H9 (cell line): ENCODE results near the gene PHACTR4. TPM values are rescaled to one million over a fixed set of nuclear protein-coding genes. Genes with fewer than 3 reads are reported as not detected.
"Not testable (repeated sequence)": the region's sequence is repeated elsewhere in the genome, so short reads cannot be mapped to it uniquely, and the experiment has no call there.

Experiments used
- DNase-seq: peaks from one replicate; pipeline ENCODE4 v3.0.0-alpha.2; 2017
- H2AFZ ChIP-seq: one replicate; pipeline ENCODE4 v1.6.1; 2013; ENCODE audit warnings: mild to moderate bottlenecking, low read length, control low read depth, moderate library complexity
- H2AK5ac ChIP-seq: 2 replicates; pipeline ENCODE4 v1.6.1; 2013; ENCODE audit warnings: low read length, control low read depth, mixed read lengths; ENCODE audit not compliant: insufficient read length
- H2BK120ac ChIP-seq: one replicate; pipeline ENCODE4 v1.6.1; 2013; ENCODE audit warnings: low read depth, mild to moderate bottlenecking, low read length, control low read depth, inconsistent platforms; ENCODE audit not compliant: poor library complexity, severe bottlenecking
- H2BK12ac ChIP-seq: 2 replicates; pipeline ENCODE4 v1.6.1; 2013; ENCODE audit warnings: low read length, control low read depth, mixed read lengths, low read depth; ENCODE audit not compliant: insufficient read length
- H2BK15ac ChIP-seq: 2 replicates; pipeline ENCODE4 v1.6.1; 2013; ENCODE audit warnings: low read depth, low read length, control low read depth
- H2BK20ac ChIP-seq: one replicate; pipeline ENCODE4 v1.6.1; 2013; ENCODE audit warnings: low read depth, mild to moderate bottlenecking, low read length, control low read depth, inconsistent platforms; ENCODE audit not compliant: poor library complexity, severe bottlenecking
- H2BK5ac ChIP-seq: 2 replicates; pipeline ENCODE4 v1.6.1; 2013; ENCODE audit warnings: low read length, control low read depth, mixed read lengths; ENCODE audit not compliant: insufficient read length
- H3K14ac ChIP-seq: 2 replicates; pipeline ENCODE4 v1.6.1; 2013; ENCODE audit warnings: low read length, control low read depth; ENCODE audit not compliant: insufficient read depth
- H3K18ac ChIP-seq: 2 replicates; pipeline ENCODE4 v1.6.1; 2013; ENCODE audit warnings: low read depth, mild to moderate bottlenecking, mixed read lengths, low read length, control low read depth; ENCODE audit not compliant: insufficient read length
- H3K23ac ChIP-seq: 2 replicates; pipeline ENCODE4 v1.6.1; 2013; ENCODE audit warnings: low read length, control low read depth, mixed read lengths, low read depth; ENCODE audit not compliant: insufficient read length
- H3K23me2 ChIP-seq: 2 replicates; pipeline ENCODE4 v1.6.1; 2013; ENCODE audit warnings: low read depth, mild to moderate bottlenecking, mixed read lengths, low read length, control low read depth; ENCODE audit not compliant: insufficient read length, poor library complexity, severe bottlenecking
- H3K27ac ChIP-seq: 2 replicates; pipeline ENCODE4 v1.5.1; 2013; ENCODE audit warnings: low read length, control low read depth, mixed read lengths, low read depth; ENCODE audit not compliant: insufficient read length
- H3K27me3 ChIP-seq: 2 replicates; pipeline ENCODE4 v1.6.1; 2013; ENCODE audit warnings: low read length, control low read depth, inconsistent platforms; ENCODE audit not compliant: insufficient read depth
- H3K4ac ChIP-seq: 2 replicates; pipeline ENCODE4 v1.6.1; 2013; ENCODE audit warnings: low read depth, mild to moderate bottlenecking, control low read depth, inconsistent platforms, low read length, moderate library complexity
- H3K4me1 ChIP-seq: 2 replicates; pipeline ENCODE4 v1.6.1; 2013; ENCODE audit warnings: low read length, control low read depth, inconsistent platforms; ENCODE audit not compliant: insufficient read depth
- H3K4me2 ChIP-seq: 2 replicates; pipeline ENCODE4 v1.6.1; 2013; ENCODE audit warnings: low read length, control low read depth, mixed read lengths; ENCODE audit not compliant: insufficient read length, insufficient read depth
- H3K56ac ChIP-seq: 2 replicates; pipeline ENCODE4 v1.6.1; 2013; ENCODE audit warnings: low read depth, mild to moderate bottlenecking, mixed read lengths, low read length, control low read depth; ENCODE audit not compliant: insufficient read length
- H3K79me1 ChIP-seq: 2 replicates; pipeline ENCODE4 v1.6.1; 2013; ENCODE audit warnings: low read depth, mild to moderate bottlenecking, moderate library complexity, low read length, control low read depth, inconsistent platforms; ENCODE audit not compliant: insufficient read depth, poor library complexity, severe bottlenecking
- H3K79me2 ChIP-seq: 2 replicates; pipeline ENCODE4 v1.6.1; 2013; ENCODE audit warnings: low read length, control low read depth, inconsistent platforms; ENCODE audit not compliant: insufficient read depth
- H3K9ac ChIP-seq: 2 replicates; pipeline ENCODE4 v1.6.1; 2013; ENCODE audit warnings: low read length, control low read depth, mixed read lengths; ENCODE audit not compliant: insufficient read length; ENCODE audit errors: extremely low read depth
- H3K9me3 ChIP-seq: one replicate; pipeline ENCODE4 v1.6.1; 2013; ENCODE audit warnings: low read depth, low read length, inconsistent platforms; ENCODE audit not compliant: control insufficient read depth
- H3T11ph ChIP-seq: one replicate; pipeline ENCODE4 v1.6.1; 2013; ENCODE audit warnings: mild to moderate bottlenecking, low read length, control low read depth, inconsistent platforms
- H4K20me1 ChIP-seq: one replicate; pipeline ENCODE4 v1.6.1; 2013; ENCODE audit not compliant: control insufficient read depth, insufficient read length, insufficient read depth
- H4K5ac ChIP-seq: 2 replicates; pipeline ENCODE4 v1.6.1; 2013; ENCODE audit warnings: low read depth, mild to moderate bottlenecking, mixed read lengths, low read length, control low read depth; ENCODE audit not compliant: insufficient read length
- H4K8ac ChIP-seq: replicated peaks from 2 replicates; pipeline ENCODE4 v1.6.1; 2013; ENCODE audit warnings: low read length, control low read depth, mixed read lengths, low read depth; ENCODE audit not compliant: insufficient read length
- H4K91ac ChIP-seq: 2 replicates; pipeline ENCODE4 v1.6.1; 2013; ENCODE audit warnings: low read depth, mild to moderate bottlenecking, moderate library complexity, mixed read lengths, low read length, control low read depth; ENCODE audit not compliant: insufficient read length
- H3K27ac Mint-ChIP-seq, 3 experiments: 2 replicates in 2 of 3; 3 replicates in 1 of 3; pipeline ENCODE4 v1.8.0; 2020 to 2021; ENCODE audit warnings: mixed read lengths in 3 of 3, mild to moderate bottlenecking in 1 of 3, moderate library complexity in 1 of 3
- H3K27me3 Mint-ChIP-seq: 2 replicates; pipeline ENCODE4 v1.8.0; 2021; ENCODE audit warnings: low read depth, mild to moderate bottlenecking, moderate library complexity, mixed read lengths
- H3K36me3 Mint-ChIP-seq, 3 experiments: 2 replicates in 2 of 3; 3 replicates in 1 of 3; pipeline ENCODE4 v1.8.0; 2020 to 2021; ENCODE audit warnings: low read depth in 3 of 3, mixed read lengths in 3 of 3; ENCODE audit not compliant: insufficient read depth in 1 of 3
- H3K4me1 Mint-ChIP-seq, 2 experiments: 2 replicates each; pipeline ENCODE4 v1.8.0; 2020; ENCODE audit warnings: mixed read lengths in 2 of 2
- H3K4me3 Mint-ChIP-seq, 2 experiments: 2 replicates in 1 of 2; 3 replicates in 1 of 2; pipeline ENCODE4 v1.8.0; 2020 to 2021; ENCODE audit warnings: mild to moderate bottlenecking in 2 of 2, mixed read lengths in 2 of 2, moderate library complexity in 1 of 2
- H3K9me3 Mint-ChIP-seq, 2 experiments: 2 replicates in 1 of 2; 3 replicates in 1 of 2; pipeline ENCODE4 v1.8.0; 2020; ENCODE audit warnings: mild to moderate bottlenecking in 2 of 2, mixed read lengths in 2 of 2, moderate library complexity in 1 of 2
- WGBS: extraction: QIAGEN DNeasy Blood & Tissue Kit; methylation state at CpG from one replicate; pipeline ENCODE4 v1.1.7; 2013; ENCODE audit warnings: missing lambda C conversion rate, low lambda C conversion rate, mixed read lengths; ENCODE audit not compliant: insufficient read length; ENCODE audit errors: extremely low coverage; 5-methylcytosine and 5-hydroxymethylcytosine counted together
- total RNA-seq: library from RNA; stranded (reverse); gene quantifications from 2 replicates; pipeline ENCODE4 v1.2.1, GENCODE V29; 2021
- TF ChIP-seq, protein P1 (sequence below): fragments of 200-600 bp; sonication (generic); conservative IDR thresholded peaks from 3 replicates; pipeline ENCODE4 v1.8.0; 2021; ENCODE audit warnings: antibody characterized with exemption, mild to moderate bottlenecking

The PHACTR4 gene
- total RNA-seq, 1 experiment from 2014 or later: 54.0 TPM

- Histone ChIP-seq H2BK5ac (no peak overlapping the region), H2BK20ac (no peak overlapping the region), H2BK120ac (no peak overlapping the region), H3K23ac (no peak overlapping the region), H2BK12ac (no peak overlapping the region), H3K27me3 (no peaks in the 10 kb centered on the region), H3K9me3 (no peaks in the 10 kb centered on the region), H3K79me1 (no peaks in the 10 kb centered on the region), H2AFZ (no peak overlapping the region), H3K4me2 (no peak overlapping the region), H3K27ac (no peak overlapping the region), H3K56ac (no peak overlapping the region), H2AK5ac (no peak overlapping the region), H3K18ac (no peak overlapping the region), H3K14ac (no peak overlapping the region), H2BK15ac (no peak overlapping the region), H4K20me1 (no peaks in the 10 kb centered on the region), H4K5ac (no peak overlapping the region), H3K4ac (no peak overlapping the region), H3K79me2 (no peaks in the 10 kb centered on the region), H3K9ac (no peak overlapping the region), H4K8ac (no peak overlapping the region), H3K23me2 (no peaks in the 10 kb centered on the region), H3K4me1 (no peaks in the 10 kb centered on the region), H4K91ac (no peak overlapping the region), H3T11ph (no peak overlapping the region)
- Mint-ChIP-seq H3K4me3 (no peak overlapping the region), H3K9me3 (no peaks in the 10 kb centered on the region), H3K27ac (no peak overlapping the region), H3K27me3 (no peaks in the 10 kb centered on the region; the same call in 1 of the 2 replicates), H3K4me1 (no peaks in the 10 kb centered on the region), H3K36me3 (no peaks in the 10 kb centered on the region)
- WGBS: no CpG with 5 or more reads among the region's 2 CpGs
- no peak for DNase-seq
- TF ChIP-seq, protein P1, sequence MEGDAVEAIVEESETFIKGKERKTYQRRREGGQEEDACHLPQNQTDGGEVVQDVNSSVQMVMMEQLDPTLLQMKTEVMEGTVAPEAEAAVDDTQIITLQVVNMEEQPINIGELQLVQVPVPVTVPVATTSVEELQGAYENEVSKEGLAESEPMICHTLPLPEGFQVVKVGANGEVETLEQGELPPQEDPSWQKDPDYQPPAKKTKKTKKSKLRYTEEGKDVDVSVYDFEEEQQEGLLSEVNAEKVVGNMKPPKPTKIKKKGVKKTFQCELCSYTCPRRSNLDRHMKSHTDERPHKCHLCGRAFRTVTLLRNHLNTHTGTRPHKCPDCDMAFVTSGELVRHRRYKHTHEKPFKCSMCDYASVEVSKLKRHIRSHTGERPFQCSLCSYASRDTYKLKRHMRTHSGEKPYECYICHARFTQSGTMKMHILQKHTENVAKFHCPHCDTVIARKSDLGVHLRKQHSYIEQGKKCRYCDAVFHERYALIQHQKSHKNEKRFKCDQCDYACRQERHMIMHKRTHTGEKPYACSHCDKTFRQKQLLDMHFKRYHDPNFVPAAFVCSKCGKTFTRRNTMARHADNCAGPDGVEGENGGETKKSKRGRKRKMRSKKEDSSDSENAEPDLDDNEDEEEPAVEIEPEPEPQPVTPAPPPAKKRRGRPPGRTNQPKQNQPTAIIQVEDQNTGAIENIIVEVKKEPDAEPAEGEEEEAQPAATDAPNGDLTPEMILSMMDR: no peak
These were observed 26.1 kb upstream of the PHACTR4 start for GRCh38 chr1:28343405-28343804.

DNA sequence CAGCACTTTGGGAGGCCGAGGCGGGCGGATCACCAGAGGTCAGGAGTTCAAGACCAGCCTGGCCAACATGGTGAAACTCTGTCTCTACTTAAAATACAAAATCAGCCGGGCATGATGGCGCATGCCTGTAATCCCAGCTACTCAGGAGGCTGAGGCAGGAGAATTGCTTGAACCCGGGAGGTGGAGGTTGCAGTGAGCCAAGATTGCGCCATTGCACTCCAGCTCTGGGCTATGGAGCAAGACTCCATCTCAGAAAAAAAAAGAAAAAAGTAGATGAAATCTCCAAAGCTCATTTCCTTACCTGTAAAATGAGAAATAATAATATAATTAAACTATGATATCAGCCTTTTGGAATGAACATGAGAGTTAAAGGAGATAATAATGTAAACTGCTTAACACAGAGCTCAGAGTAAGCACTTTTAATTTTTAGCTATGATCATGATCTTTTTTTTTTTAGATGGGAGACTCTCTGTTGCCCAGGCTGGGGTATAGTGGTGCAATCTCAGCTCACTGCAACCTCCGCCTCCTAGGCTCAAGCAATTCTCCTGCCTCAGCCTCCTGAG is 16.2 kb upstream of the PHACTR4 start:
- not testable (repeated sequence) for DNase-seq, H3T11ph ChIP-seq, H3K9me3 ChIP-seq, H3K36me3 Mint-ChIP-seq, H3K27me3 ChIP-seq, H3K27ac ChIP-seq, H4K8ac ChIP-seq, H3K27ac Mint-ChIP-seq, H2BK20ac ChIP-seq, H3K4me2 ChIP-seq, H3K79me2 ChIP-seq, H2AK5ac ChIP-seq, H3K56ac ChIP-seq, H3K9ac ChIP-seq, H4K5ac ChIP-seq, H3K27me3 Mint-ChIP-seq, H3K4ac ChIP-seq, H3K18ac ChIP-seq, H4K91ac ChIP-seq, H3K9me3 Mint-ChIP-seq, H4K20me1 ChIP-seq, H2BK15ac ChIP-seq, H3K4me3 Mint-ChIP-seq, H3K4me1 ChIP-seq, H2BK5ac ChIP-seq, H3K4me1 Mint-ChIP-seq, H3K23ac ChIP-seq, H3K79me1 ChIP-seq, H2BK12ac ChIP-seq, H2AFZ ChIP-seq, H3K14ac ChIP-seq, H2BK120ac ChIP-seq, H3K23me2 ChIP-seq
- WGBS: no CpG with 5 or more reads among the region's 8 CpGs
